ENCODE measurements around the gene GATM. TPM values are rescaled to one million over a fixed set of nuclear protein-coding genes. Genes with fewer than 3 reads are reported as not detected.

The GATM gene
- total RNA-seq, 1 experiment from 2014 or later, result 10.7 TPM

DNA sequence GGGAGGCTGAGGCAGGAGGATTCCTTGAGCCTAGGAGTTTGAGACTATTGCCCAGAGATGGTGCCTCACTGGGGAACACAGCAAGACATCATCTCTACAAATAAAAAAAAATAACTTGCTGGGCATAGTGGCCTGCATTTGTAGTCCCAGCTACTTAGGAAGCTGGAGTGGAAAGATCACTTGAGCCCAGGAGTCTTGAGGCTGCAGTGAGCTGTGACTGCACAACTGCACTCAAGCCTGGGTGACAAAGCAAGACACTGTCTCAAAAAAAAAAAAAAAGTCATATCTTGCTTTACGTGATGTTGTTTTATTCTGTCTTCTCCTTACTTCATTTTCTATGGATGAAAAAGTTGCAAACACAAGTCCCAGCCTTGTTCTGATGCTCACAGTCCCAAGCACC lies 14.1 kb downstream of the GATM start:
- H4K5ac ChIP-seq (ENCODE audit: insufficient read length, low read depth, low read length), result no peak overlapping the region
- no peaks in the 10 kb centered on the region for H3K23me2 ChIP-seq (ENCODE audit: insufficient read length, low read depth, low read length, poor library complexity, severe bottlenecking)
- Mint-ChIP-seq H3K9me3 (no peaks in the 10 kb centered on the region), H3K36me3 (ENCODE audit: insufficient read depth in 1 of 3, low read depth in 3 of 3) (no peaks in the 10 kb centered on the region; a peak in 1 of 7 replicates), H3K4me1 (no peaks in the 10 kb centered on the region), H3K4me3 (no peak overlapping the region), H3K27me3 (ENCODE audit: low read depth) (no peaks in the 10 kb centered on the region), H3K27ac (no peak overlapping the region)
- H3T11ph ChIP-seq (ENCODE audit: low read length), result no peak overlapping the region
- no peak overlapping the region for H2BK15ac ChIP-seq (ENCODE audit: low read depth, low read length)
- no peak overlapping the region for H3K9ac ChIP-seq (ENCODE audit: extremely low read depth, insufficient read length, low read length)
- no peak overlapping the region for H3K4me2 ChIP-seq (ENCODE audit: insufficient read depth, insufficient read length, low read length)
- H3K27me3 ChIP-seq (ENCODE audit: insufficient read depth, low read length), result no peaks in the 10 kb centered on the region
- no peak overlapping the region for H2BK12ac ChIP-seq (ENCODE audit: insufficient read length, low read depth, low read length)
- no peak overlapping the region for H2BK5ac ChIP-seq (ENCODE audit: insufficient read length, low read length)
- no peak overlapping the region for H3K27ac ChIP-seq (ENCODE audit: insufficient read length, low read depth, low read length)
- H4K20me1 ChIP-seq (ENCODE audit: control insufficient read depth, insufficient read depth, insufficient read length), result no peaks in the 10 kb centered on the region
- H2AFZ ChIP-seq (ENCODE audit: low read length), result no peak overlapping the region
- no peak overlapping the region for H4K8ac ChIP-seq (replicated peaks; ENCODE audit: insufficient read length, low read depth, low read length)
- DNase-seq, result no peak
- H3K23ac ChIP-seq (ENCODE audit: insufficient read length, low read depth, low read length), result no peak overlapping the region
- no peaks in the 10 kb centered on the region for H3K9me3 ChIP-seq (ENCODE audit: control insufficient read depth, low read depth, low read length)
- H3K56ac ChIP-seq (ENCODE audit: insufficient read length, low read depth, low read length), result no peak overlapping the region
- H2AK5ac ChIP-seq (ENCODE audit: insufficient read length, low read length), result no peak overlapping the region
- H2BK120ac ChIP-seq (ENCODE audit: low read depth, low read length, poor library complexity, severe bottlenecking), result no peak overlapping the region
- no CpG with 5 or more reads among the region's 1 CpG for WGBS (ENCODE audit: extremely low coverage, insufficient read length, low lambda C conversion rate)
- no peaks in the 10 kb centered on the region for H3K4me1 ChIP-seq (ENCODE audit: insufficient read depth, low read length)
- no peak overlapping the region for H3K14ac ChIP-seq (ENCODE audit: insufficient read depth, low read length)
- TF ChIP-seq, protein P1, sequence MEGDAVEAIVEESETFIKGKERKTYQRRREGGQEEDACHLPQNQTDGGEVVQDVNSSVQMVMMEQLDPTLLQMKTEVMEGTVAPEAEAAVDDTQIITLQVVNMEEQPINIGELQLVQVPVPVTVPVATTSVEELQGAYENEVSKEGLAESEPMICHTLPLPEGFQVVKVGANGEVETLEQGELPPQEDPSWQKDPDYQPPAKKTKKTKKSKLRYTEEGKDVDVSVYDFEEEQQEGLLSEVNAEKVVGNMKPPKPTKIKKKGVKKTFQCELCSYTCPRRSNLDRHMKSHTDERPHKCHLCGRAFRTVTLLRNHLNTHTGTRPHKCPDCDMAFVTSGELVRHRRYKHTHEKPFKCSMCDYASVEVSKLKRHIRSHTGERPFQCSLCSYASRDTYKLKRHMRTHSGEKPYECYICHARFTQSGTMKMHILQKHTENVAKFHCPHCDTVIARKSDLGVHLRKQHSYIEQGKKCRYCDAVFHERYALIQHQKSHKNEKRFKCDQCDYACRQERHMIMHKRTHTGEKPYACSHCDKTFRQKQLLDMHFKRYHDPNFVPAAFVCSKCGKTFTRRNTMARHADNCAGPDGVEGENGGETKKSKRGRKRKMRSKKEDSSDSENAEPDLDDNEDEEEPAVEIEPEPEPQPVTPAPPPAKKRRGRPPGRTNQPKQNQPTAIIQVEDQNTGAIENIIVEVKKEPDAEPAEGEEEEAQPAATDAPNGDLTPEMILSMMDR (conservative IDR thresholded peaks at IDR 0.05), result no peak
- H2BK20ac ChIP-seq (ENCODE audit: low read depth, low read length, poor library complexity, severe bottlenecking), result no peak overlapping the region
- H3K79me1 ChIP-seq (ENCODE audit: insufficient read depth, low read depth, low read length, poor library complexity, severe bottlenecking), result no peaks in the 10 kb centered on the region
- H3K18ac ChIP-seq (ENCODE audit: insufficient read length, low read depth, low read length), result no peak overlapping the region
- no peaks in the 10 kb centered on the region for H3K79me2 ChIP-seq (ENCODE audit: insufficient read depth, low read length)
- no peak overlapping the region for H3K4ac ChIP-seq (ENCODE audit: low read depth, low read length)
- H4K91ac ChIP-seq (ENCODE audit: insufficient read length, low read depth, low read length), result no peak overlapping the region

Data from H9 (cell line).